DMS53 treated with DMSO at 0.1 percent for 48 hours (cell line): ENCODE measurements around the gene BABAM2.
"Not testable (repeated sequence)": the region's sequence is repeated elsewhere in the genome, so short reads cannot be mapped to it uniquely, and the experiment has no call there.

Source experiments
- DNase-seq: peaks from one replicate; lab custom pipeline; 2025; ENCODE audit not compliant: unreplicated experiment; lab: John Stamatoyannopoulos, UW

The BABAM2 gene

GRCh38 chr2:27890146-27890923 is at the start of gene BABAM2, which contains the start of gene RBKS:
Gene BABAM2, plus strand, starts transcription at chr2:27890729. Its CDS starts 3,828 bp downstream, at chr2:27894557.
Gene RBKS, minus strand, starts transcription at chr2:27890387. Its CDS starts 42 bp downstream, at chr2:27890345.
- peak; percentile 58 for DNase-seq

- DNase-seq, result no peak
Observed at GRCh38 chr2:27842894-27843293, 47.6 kb upstream of the BABAM2 start.

GRCh38 chr2:27843992-27844391 is 46.5 kb upstream of the BABAM2 start:
- no peak for DNase-seq

GRCh38 chr2:27844821-27845255 is 45.7 kb upstream of the BABAM2 start:
- DNase-seq, result no peak

GRCh38 chr2:27847333-27847732 is 43.2 kb upstream of the BABAM2 start:
- no peak for DNase-seq

DNA sequence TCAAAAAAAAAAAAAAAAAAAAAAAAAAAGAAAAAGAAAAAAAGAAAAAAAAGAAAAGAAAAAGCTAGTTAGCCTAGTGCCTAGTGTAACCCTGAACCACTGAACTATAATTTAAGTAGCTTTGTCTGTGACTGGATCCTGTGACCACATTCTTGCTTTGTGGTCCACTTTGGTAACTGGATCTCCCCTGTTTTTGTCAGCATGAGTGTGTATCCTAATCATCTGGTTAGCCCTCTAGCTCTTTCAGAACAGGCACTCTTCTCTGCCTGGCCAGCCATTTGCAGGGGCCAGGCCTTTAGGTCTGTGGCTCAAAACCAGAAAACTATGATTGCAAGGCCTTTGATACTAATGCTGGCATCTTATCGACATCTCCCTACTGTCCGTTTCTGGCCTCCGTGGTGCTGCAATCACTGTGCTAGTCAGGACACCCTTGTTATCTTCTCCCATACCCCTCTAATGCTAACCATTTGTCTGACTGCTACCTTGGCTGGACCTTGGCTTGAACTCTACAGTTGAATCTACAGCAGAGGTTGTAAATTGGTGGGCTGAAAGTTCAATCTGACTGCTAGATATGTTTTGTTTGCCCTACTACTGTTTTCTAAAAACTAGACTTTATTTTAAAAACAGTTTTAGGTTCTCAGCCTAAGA is 40.8 kb upstream of the BABAM2 start:
- no peak for DNase-seq

GRCh38 chr2:27852691-27853090 is 37.8 kb upstream of the BABAM2 start:
- no peak for DNase-seq

GRCh38 chr2:27854229-27854862 is 36.2 kb upstream of the BABAM2 start:
- DNase-seq, result no peak

GRCh38 chr2:27855476-27855875 is 35.1 kb upstream of the BABAM2 start:
- peak; percentile 50 for DNase-seq

GRCh38 chr2:27856386-27856785 is 34.1 kb upstream of the BABAM2 start:
- no peak for DNase-seq

GRCh38 chr2:27856956-27857355 is 33.6 kb upstream of the BABAM2 start:
- DNase-seq, result no peak

DNA sequence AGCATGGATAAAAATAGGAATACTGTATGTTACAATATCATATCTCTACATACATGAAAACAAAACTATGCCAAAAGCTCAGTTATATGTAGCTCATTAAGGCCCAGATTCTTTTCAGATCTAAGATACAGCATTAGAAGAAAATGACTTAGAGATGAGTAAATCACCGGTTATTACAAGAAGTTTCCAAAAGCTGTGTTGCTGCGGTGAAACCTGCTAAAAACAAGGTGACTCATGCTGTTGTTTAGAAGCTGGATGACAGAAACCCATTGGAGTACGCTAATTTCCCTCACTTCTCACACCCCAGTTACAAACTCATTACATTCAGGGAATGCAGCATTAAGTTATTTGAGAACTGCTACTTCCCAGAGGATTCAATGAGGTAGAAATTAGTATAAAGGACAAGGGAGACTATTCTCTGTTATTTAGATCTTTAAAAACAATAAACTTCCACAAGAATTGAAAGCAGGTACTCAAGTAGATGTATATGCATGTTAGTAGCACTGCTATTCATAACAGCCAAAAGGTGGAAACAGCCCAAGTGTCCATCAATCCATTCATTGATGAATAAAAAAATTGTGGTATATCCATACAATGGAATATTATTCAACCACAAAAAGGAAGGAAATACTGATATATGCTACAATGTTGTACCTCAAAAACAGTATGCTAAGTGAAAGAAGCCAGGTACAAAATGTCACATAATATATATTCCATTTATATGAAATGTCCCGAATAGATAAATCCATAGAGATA is 32.9 kb upstream of the BABAM2 start:
- DNase-seq, result no peak

- no peak for DNase-seq
Observed at GRCh38 chr2:27860111-27860510, 30.4 kb upstream of the BABAM2 start.

- no peak for DNase-seq
Observed at GRCh38 chr2:27863146-27863545, 27.4 kb upstream of the BABAM2 start.

DNA sequence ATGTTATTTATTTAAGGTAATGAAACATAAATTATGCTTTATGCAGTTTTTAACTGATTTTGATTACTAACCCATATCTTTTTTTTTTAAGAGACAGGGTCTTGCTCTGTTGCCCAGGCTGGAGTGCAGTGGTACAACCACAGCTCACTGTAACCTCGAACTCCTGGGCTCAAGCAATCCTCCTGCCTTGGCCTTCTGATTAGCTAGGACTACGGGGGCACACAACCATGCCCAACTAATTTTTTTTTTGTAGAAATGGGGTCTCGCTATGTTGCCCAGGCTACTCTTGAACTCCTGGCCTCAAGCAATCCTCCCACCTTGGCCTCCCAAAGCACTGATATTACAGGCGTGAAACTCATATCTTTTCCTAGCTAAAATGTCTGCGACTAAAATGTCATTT is 26.6 kb upstream of the BABAM2 start:
- DNase-seq, result not testable (repeated sequence)

DNA sequence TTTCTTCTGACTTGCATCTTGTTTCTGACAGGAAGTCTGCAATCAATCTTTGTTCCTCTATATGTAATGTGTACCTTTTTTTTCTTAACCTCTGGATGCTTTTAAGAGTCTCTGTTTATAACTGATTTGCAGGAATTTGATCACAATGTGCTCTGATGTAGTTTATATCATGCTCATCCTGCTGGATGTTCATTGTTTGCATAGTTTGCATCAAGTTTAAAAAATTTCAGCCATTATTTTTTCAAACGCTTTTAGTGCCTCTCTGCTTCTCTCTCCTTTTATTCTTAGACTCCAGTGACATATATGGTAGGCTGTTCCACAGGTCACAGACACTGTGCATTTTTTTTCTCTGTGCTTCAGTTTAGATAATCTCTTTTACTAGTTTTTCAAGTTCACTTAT is 24.3 kb upstream of the BABAM2 start:
- no peak for DNase-seq

GRCh38 chr2:27869763-27870162 is 20.8 kb upstream of the BABAM2 start:
- DNase-seq, result no peak

DNA sequence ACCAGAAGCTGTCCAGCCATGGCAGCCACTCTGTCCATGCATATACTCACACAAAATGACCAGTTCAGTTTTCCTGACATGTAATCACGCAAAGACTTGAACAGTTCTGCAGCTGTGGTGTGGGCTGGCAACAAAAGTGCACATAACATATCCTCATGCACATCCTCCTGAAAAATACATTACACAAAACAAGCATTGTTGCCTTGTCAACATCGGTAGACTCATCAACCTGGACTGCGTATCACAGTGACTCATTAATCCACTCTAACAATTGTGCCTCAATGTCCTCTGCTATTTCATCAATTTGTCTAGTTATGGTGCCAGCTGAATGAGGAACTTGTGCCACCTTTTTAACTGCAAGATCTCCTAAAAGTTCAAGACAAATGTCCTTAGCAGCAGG is 19.8 kb upstream of the BABAM2 start:
- DNase-seq, result no peak

GRCh38 chr2:27871802-27872201 is 18.7 kb upstream of the BABAM2 start:
- no peak for DNase-seq

- no peak for DNase-seq
Observed at GRCh38 chr2:27873091-27873490, 17.4 kb upstream of the BABAM2 start.
